Pulmonary artery endothelial cell (primary cell): ENCODE measurements around the gene ARHGEF38. TPM values are rescaled to one million over a fixed set of nuclear protein-coding genes. Genes with fewer than 3 reads are reported as not detected.

Source experiments
- DNase-seq: peaks from one replicate; pipeline ENCODE4 v3.0.0-alpha.2; 2011; ENCODE audit warnings: low read depth, low spot score
- total RNA-seq: library from RNA; depleted of rRNA; stranded (reverse); fragments of >200 nt; gene quantifications from 2 replicates; pipeline ENCODE4 v1.2.3, GENCODE V29; 2014

The ARHGEF38 gene
- total RNA-seq, 1 donor from 2014 or later: not detected

DNA sequence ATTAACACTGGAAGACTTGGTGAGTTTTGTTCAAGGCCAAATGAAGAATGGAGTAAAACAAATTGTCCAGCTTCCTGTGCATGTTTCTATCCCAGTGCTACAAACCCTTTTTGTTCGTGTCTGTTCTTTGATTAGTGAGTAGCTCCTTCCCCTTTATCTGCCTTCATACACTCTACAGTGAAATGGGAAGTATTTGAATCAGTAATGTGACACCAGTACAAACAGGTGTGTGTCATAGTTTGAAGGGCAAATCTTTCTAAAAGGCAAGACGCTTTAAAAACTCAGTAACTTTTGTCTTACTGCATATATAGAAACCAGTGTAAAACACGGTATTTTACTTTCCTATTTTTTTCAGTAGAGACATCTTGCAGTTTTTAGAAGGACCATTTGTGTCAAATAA is 5.9 kb downstream of the ARHGEF38 start:
- no peak for DNase-seq

GRCh38 chr4:105560421-105560848 is 8.0 kb downstream of the ARHGEF38 start:
- DNase-seq: no peak

DNA sequence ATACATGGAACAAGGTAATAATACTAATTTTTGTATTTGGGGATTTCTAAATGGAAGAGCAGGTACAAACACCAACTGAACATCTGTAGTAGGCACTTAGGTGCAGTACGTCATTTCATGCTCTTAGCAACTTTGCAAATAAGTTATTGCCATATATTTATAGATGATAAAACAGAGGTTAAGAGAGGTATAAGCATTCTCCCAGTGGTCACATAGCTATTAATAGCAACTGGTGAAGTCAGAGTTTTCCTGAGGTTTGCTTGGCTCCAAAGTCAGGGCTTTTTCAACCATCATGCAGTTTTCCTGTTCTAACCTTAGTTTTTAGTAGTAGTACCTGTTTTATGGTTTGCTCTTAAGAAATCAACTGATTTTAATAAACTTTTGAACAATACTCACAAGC is 10.9 kb downstream of the ARHGEF38 start:
- no peak for DNase-seq

- DNase-seq: no peak
These were observed 16.2 kb downstream of the ARHGEF38 start for GRCh38 chr4:105568584-105568983.

DNA sequence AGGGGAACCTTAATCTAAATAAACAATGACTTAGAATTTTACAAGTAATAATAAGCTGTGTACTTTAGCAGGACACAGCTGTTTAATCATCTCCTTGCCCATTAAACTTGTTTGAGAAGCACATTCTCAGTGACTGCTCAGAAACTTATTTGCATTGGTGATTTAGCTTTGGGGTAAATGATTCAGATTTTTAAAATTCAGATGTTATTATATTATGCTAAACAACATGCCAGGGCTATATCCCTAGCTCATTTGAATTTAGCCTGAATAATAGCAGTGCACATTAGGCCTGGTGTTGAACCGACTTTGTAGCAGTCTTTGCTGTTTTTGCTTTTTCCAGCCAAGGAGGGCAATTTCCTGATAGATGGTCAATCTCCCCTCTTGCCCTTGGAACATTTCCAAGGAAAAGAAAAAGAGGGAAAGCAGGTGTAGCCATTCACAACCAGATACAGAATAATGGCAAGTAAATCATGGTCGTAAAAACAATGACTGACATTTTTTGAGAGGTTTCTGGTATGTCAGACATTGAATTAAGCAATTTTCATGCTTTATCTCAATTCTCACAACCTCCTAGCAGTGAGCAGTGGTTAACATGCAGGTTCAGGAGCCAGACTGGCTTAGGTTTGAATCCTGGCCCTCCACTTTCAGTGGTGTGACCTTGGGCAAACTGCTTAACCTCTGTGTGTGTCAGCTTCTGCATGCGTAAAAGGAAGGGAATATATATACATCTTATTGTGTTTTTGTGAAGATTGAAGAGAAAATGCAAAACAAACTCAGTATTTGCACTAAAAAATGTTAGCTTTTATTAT is 16.8 kb downstream of the ARHGEF38 start:
- DNase-seq: no peak

DNA sequence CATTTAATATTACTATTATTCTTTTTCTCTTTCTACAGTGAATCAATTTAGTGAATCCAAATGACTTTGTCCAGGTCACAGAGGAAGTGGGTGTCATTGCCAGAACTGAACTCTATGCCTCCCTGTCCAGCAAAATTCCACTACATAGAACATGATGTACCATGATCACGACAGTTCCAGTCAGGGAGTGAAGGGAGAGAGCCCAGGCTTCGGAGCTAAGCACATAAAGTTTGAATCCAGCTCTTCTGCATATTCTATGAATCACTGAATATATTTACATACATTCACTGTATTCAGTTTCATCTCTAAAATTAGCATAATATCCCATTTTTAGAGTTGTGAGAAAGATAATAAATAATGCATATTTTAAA is 17.4 kb downstream of the ARHGEF38 start:
- DNase-seq: no peak

- DNase-seq: no peak
These were observed 19.9 kb downstream of the ARHGEF38 start for GRCh38 chr4:105572296-105572695.

GRCh38 chr4:105586638-105587328 is 34.4 kb downstream of the ARHGEF38 start:
- DNase-seq: no peak

- DNase-seq: no peak
These were observed 35.4 kb downstream of the ARHGEF38 start for GRCh38 chr4:105587841-105588240.

GRCh38 chr4:105588252-105588651 is 35.8 kb downstream of the ARHGEF38 start:
- DNase-seq: no peak

GRCh38 chr4:105591573-105591972 is 39.2 kb downstream of the ARHGEF38 start:
- no peak for DNase-seq

- DNase-seq: no peak
These were observed 41.9 kb downstream of the ARHGEF38 start for GRCh38 chr4:105594099-105595010.

GRCh38 chr4:105596684-105597083 is 44.3 kb downstream of the ARHGEF38 start:
- no peak for DNase-seq

- DNase-seq: no peak
These were observed 45.6 kb downstream of the ARHGEF38 start for GRCh38 chr4:105598052-105598451.

DNA sequence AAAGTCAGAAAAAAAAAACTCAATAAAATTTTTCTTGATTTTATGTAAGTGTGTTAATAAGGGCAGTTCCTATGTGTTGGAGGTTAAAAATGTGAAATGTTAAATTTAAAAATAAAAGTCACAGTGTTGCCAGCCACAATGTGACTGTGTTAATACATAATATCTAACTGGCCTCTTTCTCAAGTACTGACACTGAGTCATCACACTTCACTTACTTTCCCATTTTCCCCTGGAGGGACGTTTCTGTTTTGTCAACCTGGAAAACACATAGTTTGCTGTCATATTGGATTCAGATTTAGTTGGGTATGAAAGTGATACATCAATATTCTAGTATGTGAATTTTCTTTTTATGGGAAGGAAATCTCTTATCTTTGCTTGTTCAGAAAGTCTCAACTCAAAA is 46.4 kb downstream of the ARHGEF38 start:
- DNase-seq: no peak

DNA sequence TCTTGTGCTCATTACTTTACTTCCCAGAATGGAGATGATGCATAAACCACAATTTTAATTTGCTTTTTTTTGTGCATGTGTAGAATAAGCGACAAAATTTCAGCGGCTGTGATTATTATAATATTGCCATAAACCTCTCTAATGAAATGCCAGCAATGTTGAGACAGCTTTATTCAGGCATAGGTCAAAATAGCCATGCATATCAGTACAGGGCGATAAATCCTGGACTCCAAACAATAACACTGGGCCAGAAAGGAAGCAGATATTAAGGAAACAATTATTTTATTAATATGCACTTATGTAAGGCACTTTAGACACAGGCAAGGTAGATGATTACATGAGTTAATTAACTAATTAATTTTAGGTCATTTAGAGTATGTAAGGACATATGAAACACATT is 47.1 kb downstream of the ARHGEF38 start:
- no peak for DNase-seq

GRCh38 chr4:105599932-105600655 is 47.7 kb downstream of the ARHGEF38 start:
- DNase-seq: no peak

DNA sequence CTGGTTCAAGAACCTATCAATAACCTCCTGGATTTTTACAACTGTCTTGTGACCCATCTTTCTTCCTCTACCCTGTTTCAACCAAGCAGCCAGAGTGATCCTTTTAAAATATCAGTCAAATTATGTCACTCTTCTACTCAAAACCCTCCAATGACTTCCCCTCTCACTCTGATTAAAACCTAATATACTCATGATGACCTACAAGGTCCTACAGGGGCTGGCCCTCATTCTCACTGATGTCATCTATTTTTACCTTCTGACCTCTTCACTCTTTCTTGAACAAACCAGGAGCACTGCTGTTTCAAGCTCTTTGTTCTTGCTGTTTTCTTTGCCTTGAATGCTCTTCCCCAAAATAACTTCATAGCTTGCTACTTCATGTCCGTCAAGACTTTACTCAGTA is 48.5 kb downstream of the ARHGEF38 start:
- DNase-seq: no peak

GRCh38 chr4:105601406-105601805 is 49.0 kb downstream of the ARHGEF38 start:
- no peak for DNase-seq

GRCh38 chr4:105603158-105603557 is 50.7 kb downstream of the ARHGEF38 start:
- no peak for DNase-seq

- no peak for DNase-seq
These were observed 53.1 kb downstream of the ARHGEF38 start for GRCh38 chr4:105605493-105605892.
